ENCODE measurements around the gene SUB1. TPM values are rescaled to one million over a fixed set of nuclear protein-coding genes. Genes with fewer than 3 reads are reported as not detected.

SUB1 gene
- total RNA-seq, 3 donors from 2014 or later (not counting 1 experiment from before 2014, with no cell fraction given) = 330 to 352 (median 338) TPM

DNA sequence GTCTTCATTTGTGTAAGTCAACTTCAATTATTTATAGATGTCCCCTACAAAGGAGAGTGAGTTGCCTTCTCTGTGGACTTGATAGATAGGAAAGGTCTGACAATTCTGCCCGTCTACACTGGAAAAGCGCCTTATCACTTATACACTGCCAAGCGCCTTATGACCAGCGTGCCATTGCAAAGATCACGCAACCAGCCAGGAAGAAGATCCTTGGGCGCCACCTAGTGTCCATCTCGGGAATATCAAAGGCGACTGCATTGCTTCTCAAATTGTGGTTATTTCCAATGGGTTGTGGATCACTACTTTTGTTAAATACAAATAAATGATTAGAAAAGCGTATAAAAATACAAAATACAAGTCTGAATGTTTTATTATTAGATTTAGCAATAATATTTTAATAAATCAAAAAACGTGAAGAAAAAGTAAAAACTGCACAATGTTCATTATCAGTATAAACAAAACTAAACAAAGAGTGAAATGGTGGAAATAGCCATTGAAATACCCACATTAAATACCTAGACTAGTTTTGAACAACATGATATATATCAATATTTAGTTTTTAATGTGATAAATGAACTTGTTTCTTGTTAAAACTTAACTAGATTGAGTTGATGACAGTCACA is 27.8 kb downstream of the SUB1 start:
- Histone ChIP-seq H3K27ac (ENCODE audit: low read length) (no peak overlapping the region), H3K4me1 (ENCODE audit: control insufficient read depth, insufficient read depth, low read length) (no peaks in the 10 kb centered on the region), H3K36me3 (ENCODE audit: control insufficient read depth, insufficient read depth, low read length) (peaks cover 7% of the 10 kb centered on the region), H3K4me3 (ENCODE audit: low read length) (no peak overlapping the region), H3K9me3 (ENCODE audit: control insufficient read depth, insufficient read depth, low read length) (no peaks in the 10 kb centered on the region), H3K27me3 (ENCODE audit: control insufficient read depth, insufficient read depth, low read length) (no peaks in the 10 kb centered on the region)
- H3K4me1 Mint-ChIP-seq = peaks cover 11 to 19% of the 10 kb centered on the region in 2 donors
- no peak overlapping the region for H3K27ac Mint-ChIP-seq
- TF ChIP-seq, protein P1, sequence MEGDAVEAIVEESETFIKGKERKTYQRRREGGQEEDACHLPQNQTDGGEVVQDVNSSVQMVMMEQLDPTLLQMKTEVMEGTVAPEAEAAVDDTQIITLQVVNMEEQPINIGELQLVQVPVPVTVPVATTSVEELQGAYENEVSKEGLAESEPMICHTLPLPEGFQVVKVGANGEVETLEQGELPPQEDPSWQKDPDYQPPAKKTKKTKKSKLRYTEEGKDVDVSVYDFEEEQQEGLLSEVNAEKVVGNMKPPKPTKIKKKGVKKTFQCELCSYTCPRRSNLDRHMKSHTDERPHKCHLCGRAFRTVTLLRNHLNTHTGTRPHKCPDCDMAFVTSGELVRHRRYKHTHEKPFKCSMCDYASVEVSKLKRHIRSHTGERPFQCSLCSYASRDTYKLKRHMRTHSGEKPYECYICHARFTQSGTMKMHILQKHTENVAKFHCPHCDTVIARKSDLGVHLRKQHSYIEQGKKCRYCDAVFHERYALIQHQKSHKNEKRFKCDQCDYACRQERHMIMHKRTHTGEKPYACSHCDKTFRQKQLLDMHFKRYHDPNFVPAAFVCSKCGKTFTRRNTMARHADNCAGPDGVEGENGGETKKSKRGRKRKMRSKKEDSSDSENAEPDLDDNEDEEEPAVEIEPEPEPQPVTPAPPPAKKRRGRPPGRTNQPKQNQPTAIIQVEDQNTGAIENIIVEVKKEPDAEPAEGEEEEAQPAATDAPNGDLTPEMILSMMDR (IDR thresholded peaks at IDR 0.05) = peak; percentile 97
- no peaks in the 10 kb centered on the region for H3K9me3 Mint-ChIP-seq
- intact Hi-C loops (cut with micrococcal nuclease) = loop anchor here (1.0 to 10.0 kb wide), 2 partner anchors 124 to 198 kb away; no protein-coding TSS in a partner anchor
- H3K27me3 Mint-ChIP-seq (ENCODE audit: low read depth in 2 of 2) = no peaks in the 10 kb centered on the region
- no peaks in the 10 kb centered on the region for H3K36me3 Mint-ChIP-seq
- ATAC-seq = peak; percentile 85 to 97 (median 89)
- DNase-seq = peak; percentile 77 to 89
- 7% methylated on average over 8 of the region's 10 CpGs for WGBS (ENCODE audit: insufficient coverage)
- H3K4me3 Mint-ChIP-seq = no peak overlapping the region

DNA sequence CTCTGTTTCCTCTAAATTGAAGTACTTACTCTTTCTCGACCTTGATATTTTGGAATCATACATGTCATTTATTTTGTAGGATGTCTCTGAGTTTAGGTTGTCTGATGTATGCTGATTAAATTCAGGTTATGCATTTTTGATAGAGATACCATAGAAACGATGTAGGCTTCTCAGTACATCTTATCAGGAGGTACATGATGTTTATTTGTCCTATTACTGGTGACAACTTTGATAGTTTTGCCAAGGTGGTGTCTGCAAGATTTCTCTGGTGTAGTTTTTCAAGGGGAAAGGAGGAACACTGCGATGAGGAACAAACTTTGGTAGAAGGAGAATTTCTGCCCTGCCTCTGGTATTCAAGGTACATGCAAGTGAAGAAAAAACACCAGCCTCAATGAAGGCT is 29.9 kb downstream of the SUB1 start:
- WGBS (ENCODE audit: insufficient coverage) = 44% methylated on average over 2 of the region's 3 CpGs
- no peak overlapping the region for H3K4me3 Mint-ChIP-seq
- no peaks in the 10 kb centered on the region for H3K27me3 Mint-ChIP-seq (ENCODE audit: low read depth in 2 of 2)
- DNase-seq (no peak), ATAC-seq (no peak)
- H3K27ac Mint-ChIP-seq = peak overlapping the region in 1 of 2 donors; percentile 42
- H3K27ac ChIP-seq (ENCODE audit: low read length) = no peak overlapping the region
- H3K27me3 ChIP-seq (ENCODE audit: control insufficient read depth, insufficient read depth, low read length) = no peaks in the 10 kb centered on the region
- H3K4me3 ChIP-seq (ENCODE audit: low read length) = no peak overlapping the region
- no peaks in the 10 kb centered on the region for H3K9me3 ChIP-seq (ENCODE audit: control insufficient read depth, insufficient read depth, low read length)
- intact Hi-C loops (cut with micrococcal nuclease) = loop anchor here (10.0 kb wide), 1 partner anchor 200 kb away; no protein-coding TSS in a partner anchor
- no peaks in the 10 kb centered on the region for H3K4me1 ChIP-seq (ENCODE audit: control insufficient read depth, insufficient read depth, low read length)
- H3K9me3 Mint-ChIP-seq = no peaks in the 10 kb centered on the region
- peaks cover 11 to 19% of the 10 kb centered on the region in 2 donors for H3K4me1 Mint-ChIP-seq
- no peaks in the 10 kb centered on the region for H3K36me3 ChIP-seq (ENCODE audit: control insufficient read depth, insufficient read depth, low read length)
- TF ChIP-seq, protein P1 (IDR thresholded peaks at IDR 0.05) = no peak
- H3K36me3 Mint-ChIP-seq = no peaks in the 10 kb centered on the region

DNA sequence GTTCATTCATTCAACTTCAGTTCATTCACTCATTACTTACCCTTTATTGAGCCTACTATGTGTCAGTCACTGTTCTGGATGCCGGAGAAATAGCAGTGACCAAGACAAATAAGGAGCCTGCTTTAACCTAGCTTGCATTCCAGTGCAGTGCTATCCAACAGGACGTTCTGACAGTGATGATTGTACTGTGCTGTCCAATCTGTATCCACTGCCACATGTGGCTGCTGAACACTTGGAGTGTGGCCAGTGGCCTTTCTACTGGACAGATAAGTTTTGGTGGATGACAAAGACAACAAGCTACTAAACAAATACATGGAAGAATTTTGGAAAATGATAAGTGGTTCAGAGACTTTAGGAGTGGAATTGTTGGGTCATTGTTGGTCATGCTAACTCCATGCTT is 33.6 kb downstream of the SUB1 start:
- no peaks in the 10 kb centered on the region for H3K9me3 Mint-ChIP-seq
- H3K36me3 Mint-ChIP-seq = no peaks in the 10 kb centered on the region
- WGBS (ENCODE audit: insufficient coverage) = 83% methylated on average over 2 of the region's 2 CpGs
- H3K4me1 Mint-ChIP-seq = peaks cover 0 to 5% of the 10 kb centered on the region in 2 donors
- H3K4me3 Mint-ChIP-seq = no peak overlapping the region
- Histone ChIP-seq H3K27ac (ENCODE audit: low read length) (no peak overlapping the region), H3K36me3 (ENCODE audit: control insufficient read depth, insufficient read depth, low read length) (no peaks in the 10 kb centered on the region), H3K9me3 (ENCODE audit: control insufficient read depth, insufficient read depth, low read length) (no peaks in the 10 kb centered on the region), H3K4me3 (ENCODE audit: low read length) (no peak overlapping the region), H3K27me3 (ENCODE audit: control insufficient read depth, insufficient read depth, low read length) (no peaks in the 10 kb centered on the region), H3K4me1 (ENCODE audit: control insufficient read depth, insufficient read depth, low read length) (no peaks in the 10 kb centered on the region)
- no peak for DNase-seq
- H3K27ac Mint-ChIP-seq = no peak overlapping the region
- no peak for ATAC-seq
- no peaks in the 10 kb centered on the region for H3K27me3 Mint-ChIP-seq (ENCODE audit: low read depth in 2 of 2)
- TF ChIP-seq, protein P1 (IDR thresholded peaks at IDR 0.05) = no peak
- intact Hi-C loops (cut with micrococcal nuclease) = loop anchor here (10.0 kb wide), 1 partner anchor 204 kb away; no protein-coding TSS in a partner anchor

DNA sequence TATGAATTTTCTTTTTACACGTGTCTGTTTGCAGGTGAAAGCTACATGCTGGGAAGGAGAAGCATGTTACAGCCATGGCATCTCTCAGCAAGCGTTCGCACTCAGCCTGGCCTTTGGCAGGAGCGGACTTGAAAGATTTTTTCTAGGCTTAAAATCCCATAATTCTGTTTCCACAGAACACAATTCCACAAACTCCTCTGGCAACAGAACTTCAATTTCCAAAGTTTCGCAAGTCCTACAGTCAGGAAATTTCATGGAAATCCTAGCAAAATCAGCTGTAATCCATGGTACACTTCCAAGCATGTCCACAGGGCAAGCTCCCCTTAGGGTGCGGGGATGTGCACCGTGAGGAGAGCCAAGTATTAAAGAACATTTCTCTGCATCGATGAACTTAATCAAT is 35.9 kb downstream of the SUB1 start:
- Mint-ChIP-seq H3K4me3 (no peak overlapping the region), H3K27ac (no peak overlapping the region), H3K9me3 (no peaks in the 10 kb centered on the region), H3K27me3 (ENCODE audit: low read depth in 2 of 2) (no peaks in the 10 kb centered on the region), H3K4me1 (no peaks in the 10 kb centered on the region), H3K36me3 (no peaks in the 10 kb centered on the region)
- TF ChIP-seq, protein P1 (IDR thresholded peaks at IDR 0.05) = no peak
- Histone ChIP-seq H3K27ac (ENCODE audit: low read length) (no peak overlapping the region), H3K9me3 (ENCODE audit: control insufficient read depth, insufficient read depth, low read length) (no peaks in the 10 kb centered on the region), H3K27me3 (ENCODE audit: control insufficient read depth, insufficient read depth, low read length) (no peaks in the 10 kb centered on the region), H3K4me1 (ENCODE audit: control insufficient read depth, insufficient read depth, low read length) (no peaks in the 10 kb centered on the region), H3K36me3 (ENCODE audit: control insufficient read depth, insufficient read depth, low read length) (no peaks in the 10 kb centered on the region), H3K4me3 (ENCODE audit: low read length) (no peak overlapping the region)
- DNase-seq (no peak), ATAC-seq (no peak)
- intact Hi-C loops (cut with micrococcal nuclease) = no loop called here
- WGBS (ENCODE audit: insufficient coverage) = 72% methylated on average over 8 of the region's 8 CpGs
